Activated CD8-positive, alpha-beta memory T cell treated with anti-CD3 and anti-CD28 coated beads for 24 hours (primary cell): ENCODE results near the gene SYNPR.
"Not testable (repeated sequence)": the region's sequence is repeated elsewhere in the genome, so short reads cannot be mapped to it uniquely, and the experiment has no call there.

Source experiments
- DNase-seq: peaks from one replicate; pipeline ENCODE4 v3.0.0-alpha.2; 2020

The SYNPR gene

DNA sequence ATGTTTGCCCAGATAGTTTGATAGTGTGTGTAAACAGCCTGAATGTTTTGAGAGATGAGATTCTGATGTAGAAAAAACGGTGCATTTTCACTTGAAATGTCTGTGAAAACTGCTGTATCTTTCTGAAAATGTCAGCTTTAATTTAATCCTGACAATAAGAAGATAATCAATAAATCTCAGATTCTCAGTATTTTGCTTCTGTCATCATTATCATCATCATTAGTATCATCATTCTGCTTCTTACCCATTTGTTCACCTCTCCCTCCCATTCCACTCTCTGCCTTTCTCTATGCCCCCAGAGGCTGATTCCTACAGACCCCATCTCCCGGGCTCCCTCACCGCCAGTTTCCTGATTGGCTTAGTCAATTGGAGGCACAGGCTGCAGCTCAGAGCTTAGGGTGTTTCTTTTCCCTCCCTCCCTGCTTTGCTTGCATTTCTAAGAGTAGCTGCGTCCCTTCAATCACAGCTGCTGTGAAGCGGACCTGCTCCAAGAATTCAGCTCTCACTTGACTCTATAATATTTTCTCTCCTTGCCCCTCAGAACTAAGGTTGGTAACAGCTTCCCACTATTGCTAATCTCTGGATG is 366.2 kb downstream of the SYNPR start:
- DNase-seq, result no peak

DNA sequence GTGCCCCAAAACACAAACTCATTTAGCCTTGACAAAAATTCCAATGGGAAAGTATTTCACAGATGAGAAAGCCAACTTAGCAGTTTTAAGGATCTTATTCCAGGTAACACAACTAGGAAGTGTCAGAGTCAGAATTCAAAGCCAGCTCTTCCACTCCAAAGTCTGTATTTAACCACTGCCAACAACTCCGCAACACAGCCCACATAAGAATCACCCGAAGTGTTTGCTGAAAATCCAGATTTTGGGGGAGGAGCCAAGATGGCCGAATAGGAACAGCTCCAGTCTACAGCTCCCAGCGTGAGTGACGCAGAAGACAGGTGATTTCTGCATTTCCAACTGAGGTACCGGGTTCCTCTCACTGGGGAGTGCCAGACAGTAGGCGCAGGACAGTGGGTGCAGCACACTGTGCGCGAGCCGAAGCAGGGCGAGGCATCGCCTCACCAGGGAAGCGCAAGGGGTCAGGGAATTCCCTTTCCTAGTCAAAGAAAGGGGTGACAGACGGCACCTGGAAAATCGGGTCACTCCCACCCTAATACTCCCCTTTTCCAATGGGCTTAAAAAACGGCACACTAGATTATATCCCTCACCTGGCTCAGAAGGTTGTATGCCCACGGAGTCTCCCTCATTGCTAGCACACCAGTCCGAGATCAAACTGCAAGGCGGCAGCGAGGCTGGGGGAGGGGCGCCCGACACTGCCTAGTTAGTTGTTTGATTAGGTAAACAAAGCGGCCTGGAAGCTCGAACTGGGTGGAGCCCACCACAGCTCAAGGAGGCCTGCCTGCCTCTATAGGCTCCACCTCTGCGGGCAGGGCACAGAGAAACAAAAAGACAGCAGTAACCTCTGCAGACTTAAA is 367.0 kb downstream of the SYNPR start:
- DNase-seq, result not testable (repeated sequence)

DNA sequence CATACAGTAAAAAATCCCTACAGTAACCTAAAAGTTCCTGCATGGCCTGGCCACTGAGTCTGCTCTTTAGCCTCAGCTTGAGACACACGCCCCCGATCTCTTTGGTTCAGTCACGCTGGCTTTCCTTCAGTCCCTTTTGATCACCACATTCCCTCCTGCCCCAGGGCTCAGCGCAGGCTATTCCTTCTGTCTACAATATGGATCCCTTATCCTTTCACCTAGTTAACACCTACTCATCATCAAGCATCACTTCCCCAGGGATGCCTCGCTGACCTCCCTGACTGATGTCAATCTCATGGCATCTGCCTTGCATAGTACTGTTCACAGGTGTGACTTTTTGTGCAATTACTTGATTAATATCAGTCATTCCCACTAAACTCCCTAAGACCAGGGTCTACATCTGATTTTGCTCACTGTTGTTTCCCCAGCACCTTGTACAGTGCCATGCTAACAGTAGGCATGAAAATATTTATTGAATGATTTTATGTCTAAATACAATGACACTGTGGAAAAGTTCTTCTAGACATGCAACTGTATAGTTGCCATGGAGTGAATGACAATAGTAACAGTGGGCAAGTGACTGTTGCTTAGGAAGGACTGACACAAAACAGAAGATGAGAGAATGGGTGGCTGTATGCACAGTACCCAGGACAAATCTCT is 374.1 kb downstream of the SYNPR start, which contains the start of gene SNTN:
Gene SNTN (plus strand): TSS at position 610 of the 660 bp plus-strand sequence. CDS start 13 bp downstream, at position 623.
- no peak for DNase-seq

DNA sequence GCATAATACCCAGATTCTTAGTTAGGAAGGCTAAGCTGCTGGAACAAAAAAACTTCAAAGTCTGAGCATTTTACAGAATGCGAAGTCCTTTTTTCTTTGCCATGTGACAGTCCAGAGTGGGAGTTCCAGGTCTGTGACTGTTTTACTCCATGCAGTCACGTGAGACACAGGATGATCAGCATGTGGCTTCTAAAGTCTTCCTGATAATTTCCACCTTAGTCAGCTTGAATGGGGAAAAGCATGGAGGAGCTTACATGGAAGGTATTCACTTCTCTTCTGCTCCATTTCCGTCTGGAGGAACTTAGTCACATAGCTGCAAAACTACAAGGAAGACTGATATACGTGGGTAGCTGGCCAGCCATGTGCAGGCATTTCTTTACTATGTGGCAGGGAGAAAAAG is 376.1 kb downstream of the SYNPR start:
- DNase-seq, result no peak

DNA sequence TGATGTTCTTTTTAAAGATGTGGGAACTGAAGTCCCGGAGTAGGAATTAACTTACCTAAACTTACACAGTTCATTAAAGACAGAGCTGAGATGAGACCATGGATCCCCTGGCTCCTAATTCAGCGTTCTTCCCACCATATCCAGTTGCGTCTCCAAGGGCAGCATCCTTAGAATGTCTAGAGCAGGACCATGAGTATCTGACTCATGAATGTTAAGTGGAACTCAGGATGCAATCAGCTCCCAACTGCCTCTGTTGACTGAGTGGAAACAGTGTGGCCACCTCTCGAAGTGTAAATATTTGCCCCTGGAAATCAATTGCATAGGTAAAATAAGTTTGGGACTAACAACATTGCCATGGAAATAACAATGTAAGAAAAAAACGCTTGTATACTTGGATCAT is 376.8 kb downstream of the SYNPR start:
- DNase-seq, result no peak

DNA sequence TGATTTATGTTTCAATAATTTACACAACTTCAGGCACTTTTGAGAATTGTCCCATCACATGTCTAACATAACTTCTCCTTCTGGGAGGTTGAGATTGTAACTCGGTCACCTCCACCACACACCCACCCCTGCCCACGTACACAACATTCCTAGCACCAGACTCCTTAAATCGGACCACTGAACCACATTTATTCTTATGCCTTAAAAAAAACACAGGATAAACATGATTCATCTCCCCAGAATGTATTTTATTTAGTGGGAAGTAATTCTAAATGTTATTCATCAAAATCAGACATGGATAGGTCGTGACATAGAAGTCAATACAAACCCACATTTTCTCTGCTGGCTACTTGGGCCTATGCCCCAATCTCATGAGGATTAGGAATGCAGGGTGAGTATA is 377.4 kb downstream of the SYNPR start:
- no peak for DNase-seq

DNA sequence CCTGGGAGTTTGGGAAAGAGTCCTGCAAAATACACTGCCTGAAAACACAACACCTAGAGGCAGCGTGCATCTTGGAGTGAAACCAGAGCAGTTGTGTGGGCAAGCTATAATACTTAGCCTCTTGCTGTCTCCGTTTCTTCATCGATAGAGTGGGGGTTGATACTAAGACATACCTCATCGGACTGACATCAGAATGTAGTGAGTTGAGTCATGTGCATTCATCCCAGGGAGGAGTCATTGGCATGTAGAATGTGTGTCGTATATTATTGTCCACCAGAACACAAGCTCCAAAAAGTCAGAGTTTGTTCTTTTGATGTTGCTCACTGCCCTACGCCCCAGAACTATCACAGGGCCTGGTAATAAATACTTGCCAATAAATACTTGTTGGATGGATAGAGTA is 378.7 kb downstream of the SYNPR start:
- DNase-seq, result no peak

DNA sequence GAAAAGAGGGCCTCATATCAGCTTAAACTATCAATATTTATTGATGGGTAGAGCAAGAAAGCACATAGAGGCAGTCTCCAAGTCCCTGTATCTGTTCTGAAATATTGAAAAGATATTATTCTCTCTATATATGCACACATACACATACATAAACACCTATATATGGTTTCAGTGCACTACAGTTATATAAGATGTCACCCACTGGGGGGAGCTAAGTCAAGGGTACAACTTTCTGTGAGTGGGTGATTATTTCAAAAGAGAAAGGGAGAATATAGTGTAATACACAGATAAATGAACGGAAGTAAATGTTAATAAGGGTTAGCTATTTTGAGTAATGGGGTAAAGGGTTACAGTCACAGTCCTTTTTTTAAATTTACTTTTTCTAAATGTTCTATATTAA is 383.1 kb downstream of the SYNPR start:
- DNase-seq, result no peak

DNA sequence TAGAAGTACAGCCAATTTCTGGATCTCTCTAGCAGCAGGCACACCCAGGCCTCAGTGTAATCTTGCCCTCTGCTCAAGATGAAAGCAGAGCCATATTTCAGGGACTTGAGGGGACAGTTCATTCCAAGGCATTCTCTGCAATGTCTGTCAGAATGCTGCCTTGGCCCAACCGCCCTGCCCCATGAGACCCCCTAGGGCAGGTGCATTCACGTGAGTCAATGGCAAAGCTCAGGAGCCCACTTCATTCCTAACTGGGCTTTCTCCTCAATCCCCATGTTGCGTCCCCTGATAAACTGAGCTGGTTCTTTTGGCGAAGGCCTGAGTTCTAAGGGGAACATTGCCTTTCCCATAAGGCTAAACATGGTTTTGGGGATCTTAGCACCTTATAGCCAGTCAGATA is 383.9 kb downstream of the SYNPR start:
- no peak for DNase-seq

DNA sequence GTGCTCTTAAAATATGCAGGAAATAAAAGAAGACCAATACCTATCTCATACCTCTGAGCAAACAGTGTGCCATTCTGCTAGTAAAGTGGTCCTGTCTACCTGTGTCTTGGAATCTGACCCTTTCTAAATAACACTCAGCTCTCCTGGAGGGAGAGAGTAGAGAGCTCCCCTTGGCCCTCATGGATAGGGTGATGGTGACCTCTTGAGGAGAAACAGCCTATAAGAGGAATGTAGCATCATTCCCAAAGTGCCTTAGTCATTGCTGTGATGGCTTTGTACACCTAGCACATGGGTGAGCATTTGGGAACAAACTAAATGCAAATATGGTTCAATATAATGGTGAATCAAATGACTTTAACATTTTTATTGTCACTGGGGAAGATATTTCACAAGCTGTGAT is 384.4 kb downstream of the SYNPR start:
- DNase-seq, result no peak
